ENCODE data around the gene UBE3B. TPM values are rescaled to one million over a fixed set of nuclear protein-coding genes. Genes with fewer than 3 reads are reported as not detected.

The UBE3B gene
- polyA plus RNA-seq, 1 donor (not counting 4 experiments of a cell fraction or from before 2014, with no cell fraction given) = 27.1 TPM

GRCh38 chr12:109458086-109458485 lies 19.3 kb upstream of the UBE3B start:
- DNase-seq (ENCODE audit: low read depth, low spot score) (no peak), FAIRE-seq (no peak)
- Histone ChIP-seq H4K20me1 (ENCODE audit: control insufficient read depth, extremely low read depth, insufficient read depth, low read length) (peaks cover 18% of the 10 kb centered on the region), H3K9me3 (ENCODE audit: control insufficient read depth, low read depth, low read length) (no peaks in the 10 kb centered on the region), H3K36me3 (ENCODE audit: control insufficient read depth in 2 of 2, extremely low read depth in 1 of 2, insufficient read depth in 2 of 2, low read length in 2 of 2) (peaks cover 51 to 52% of the 10 kb centered on the region in 2 experiments), H2AFZ (ENCODE audit: control insufficient read depth, low read length) (no peak overlapping the region), H3K27ac (ENCODE audit: control insufficient read depth, insufficient read depth, low read length) (no peak overlapping the region), H3K27me3 (ENCODE audit: control insufficient read depth, extremely low read depth, insufficient read depth, low read length) (no peaks in the 10 kb centered on the region), H3K79me2 (ENCODE audit: control insufficient read depth, insufficient read depth, low read length) (peaks cover 55% of the 10 kb centered on the region), H3K4me3 (ENCODE audit: control insufficient read depth in 2 of 3, extremely low read depth in 1 of 3, insufficient read depth in 2 of 3, low read depth in 1 of 3, low read length in 3 of 3) (no peak overlapping the region), H3K4me2 (ENCODE audit: control insufficient read depth, extremely low read depth, insufficient read depth, low read depth, low read length) (no peak overlapping the region), H3K9me1 (ENCODE audit: control insufficient read depth, extremely low read depth, insufficient read depth, low read length) (peaks cover 6% of the 10 kb centered on the region), H3K4me1 (ENCODE audit: control insufficient read depth, extremely low read depth, insufficient read depth, low read length) (peaks cover 23% of the 10 kb centered on the region), H3K9ac (ENCODE audit: control insufficient read depth, extremely low read depth, insufficient read depth, low read length) (no peak overlapping the region)
- TF ChIP-seq EZH2 (IDR thresholded peaks at IDR 0.05; ENCODE audit: low read length) = no peak
- TF ChIP-seq, protein P1, sequence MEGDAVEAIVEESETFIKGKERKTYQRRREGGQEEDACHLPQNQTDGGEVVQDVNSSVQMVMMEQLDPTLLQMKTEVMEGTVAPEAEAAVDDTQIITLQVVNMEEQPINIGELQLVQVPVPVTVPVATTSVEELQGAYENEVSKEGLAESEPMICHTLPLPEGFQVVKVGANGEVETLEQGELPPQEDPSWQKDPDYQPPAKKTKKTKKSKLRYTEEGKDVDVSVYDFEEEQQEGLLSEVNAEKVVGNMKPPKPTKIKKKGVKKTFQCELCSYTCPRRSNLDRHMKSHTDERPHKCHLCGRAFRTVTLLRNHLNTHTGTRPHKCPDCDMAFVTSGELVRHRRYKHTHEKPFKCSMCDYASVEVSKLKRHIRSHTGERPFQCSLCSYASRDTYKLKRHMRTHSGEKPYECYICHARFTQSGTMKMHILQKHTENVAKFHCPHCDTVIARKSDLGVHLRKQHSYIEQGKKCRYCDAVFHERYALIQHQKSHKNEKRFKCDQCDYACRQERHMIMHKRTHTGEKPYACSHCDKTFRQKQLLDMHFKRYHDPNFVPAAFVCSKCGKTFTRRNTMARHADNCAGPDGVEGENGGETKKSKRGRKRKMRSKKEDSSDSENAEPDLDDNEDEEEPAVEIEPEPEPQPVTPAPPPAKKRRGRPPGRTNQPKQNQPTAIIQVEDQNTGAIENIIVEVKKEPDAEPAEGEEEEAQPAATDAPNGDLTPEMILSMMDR (optimal IDR thresholded peaks at IDR 0.05 in 1 of 3, IDR thresholded peaks at IDR 0.05 in 1 of 3, conservative IDR thresholded peaks at IDR 0.05 in 1 of 3; ENCODE audit: extremely low read depth in 1 of 3, insufficient read depth in 2 of 3, low read length in 3 of 3) = no peak
- dilution Hi-C loops (cut with MboI; ENCODE audit: extremely low pct_ligation_motif_present, low sequenced_read_pairs) = no loop called here

- Histone ChIP-seq H3K4me3 (ENCODE audit: control insufficient read depth in 2 of 3, extremely low read depth in 1 of 3, insufficient read depth in 2 of 3, low read depth in 1 of 3, low read length in 3 of 3) (no peak overlapping the region), H3K4me2 (ENCODE audit: control insufficient read depth, extremely low read depth, insufficient read depth, low read depth, low read length) (no peak overlapping the region), H3K9me3 (ENCODE audit: control insufficient read depth, low read depth, low read length) (no peaks in the 10 kb centered on the region), H3K9me1 (ENCODE audit: control insufficient read depth, extremely low read depth, insufficient read depth, low read length) (peaks cover 9% of the 10 kb centered on the region), H3K79me2 (ENCODE audit: control insufficient read depth, insufficient read depth, low read length) (peaks cover 59% of the 10 kb centered on the region), H3K27ac (ENCODE audit: control insufficient read depth, insufficient read depth, low read length) (no peak overlapping the region), H3K4me1 (ENCODE audit: control insufficient read depth, extremely low read depth, insufficient read depth, low read length) (peaks cover 30% of the 10 kb centered on the region), H2AFZ (ENCODE audit: control insufficient read depth, low read length) (no peak overlapping the region), H4K20me1 (ENCODE audit: control insufficient read depth, extremely low read depth, insufficient read depth, low read length) (peaks cover 18% of the 10 kb centered on the region), H3K27me3 (ENCODE audit: control insufficient read depth, extremely low read depth, insufficient read depth, low read length) (no peaks in the 10 kb centered on the region), H3K9ac (ENCODE audit: control insufficient read depth, extremely low read depth, insufficient read depth, low read length) (no peak overlapping the region), H3K36me3 (ENCODE audit: control insufficient read depth in 2 of 2, extremely low read depth in 1 of 2, insufficient read depth in 2 of 2, low read length in 2 of 2) (peaks cover 47 to 53% of the 10 kb centered on the region in 2 experiments)
- TF ChIP-seq, protein P1 (optimal IDR thresholded peaks at IDR 0.05 in 1 of 3, IDR thresholded peaks at IDR 0.05 in 1 of 3, conservative IDR thresholded peaks at IDR 0.05 in 1 of 3; ENCODE audit: extremely low read depth in 1 of 3, insufficient read depth in 2 of 3, low read length in 3 of 3) = no peak
- no peak for TF ChIP-seq EZH2 (IDR thresholded peaks at IDR 0.05; ENCODE audit: low read length)
- dilution Hi-C loops (cut with MboI; ENCODE audit: extremely low pct_ligation_motif_present, low sequenced_read_pairs) = no loop called here
- no peak for FAIRE-seq
- no peak for DNase-seq (ENCODE audit: low read depth, low spot score)
Observed at GRCh38 chr12:109458771-109459208, 18.6 kb upstream of the UBE3B start.
